Breast epithelium (tissue), 4 donors: ENCODE measurements around the gene IRGQ. TPM values are rescaled to one million over a fixed set of nuclear protein-coding genes. Genes with fewer than 3 reads are reported as not detected.

ENCODE experiments used
- DNase-seq, 2 donors: peaks; one replicate each; pipeline ENCODE4 v3.0.0-alpha.2; 2019; ENCODE audit warnings: low spot score in 2 of 2
- H3K27ac ChIP-seq, 2 donors: fragments of 200-600 bp; sonication (generic) in 1 of 2; one replicate each; pipeline ENCODE4 v1.5.1; 2016 to 2019; ENCODE audit warnings: mild to moderate bottlenecking in 1 of 2
- H3K27me3 ChIP-seq, 2 donors: fragments of 200-600 bp; sonication (generic) in 1 of 2; one replicate each; pipeline versions ENCODE4 v1.5.1 to v1.6.0; 2017 to 2019; ENCODE audit warnings: control low read depth in 1 of 2, mild to moderate bottlenecking in 1 of 2
- H3K36me3 ChIP-seq: fragments of 200-600 bp; one replicate; pipeline ENCODE4 v1.5.1; 2019
- H3K4me1 ChIP-seq, 2 donors: fragments of 200-600 bp; sonication (generic); one replicate each; pipeline ENCODE4 v1.5.1; 2016 to 2019; ENCODE audit warnings: control low read depth in 1 of 2
- H3K4me3 ChIP-seq, 3 donors: fragments of 200-600 bp; sonication (generic); 1 replicate in 2 of 3; 2 replicates in 1 of 3; pipeline ENCODE4 v1.5.1; 2016 to 2019; ENCODE audit warnings: mild to moderate bottlenecking in 3 of 3, moderate library complexity in 2 of 3
- H3K9me3 ChIP-seq, 2 donors: fragments of 200-600 bp; sonication (generic) in 1 of 2; one replicate each; pipeline ENCODE4 v1.5.1; 2016 to 2019; ENCODE audit warnings: control low read depth in 1 of 2
- POLR2A ChIP-seq: fragments of 450-650 bp; IDR thresholded peaks from one replicate; pipeline ENCODE4 v1.6.1; 2016; ENCODE audit warnings: antibody characterized with exemption, mild to moderate bottlenecking, moderate library complexity
- POLR2AphosphoS5 ChIP-seq, 3 donors: sonication (generic); formaldehyde crosslinking; IDR thresholded peaks; one replicate each; pipeline ENCODE4 v1.6.1; 2017; ENCODE audit warnings: antibody characterized with exemption in 3 of 3
- intact Hi-C: fragments of 100-400 bp; cut with DNase I; formaldehyde crosslinking; loops from one replicate; pipeline ENCODE4 v1.15.1; 2023; ENCODE audit warnings: low total_unique reads
- total RNA-seq, 3 donors: library from RNA; depleted of rRNA; stranded (reverse); fragments of >200 nt; gene quantifications; one replicate each; pipeline ENCODE4 v1.1.0, GENCODE V29; 2016
- TF ChIP-seq, protein P1 (sequence below), 3 donors: fragments of 450-650 bp; IDR thresholded peaks; one replicate each; pipeline ENCODE4 v1.5.1; 2016 to 2017; ENCODE audit warnings: antibody characterized with exemption in 3 of 3, mild to moderate bottlenecking in 3 of 3, moderate library complexity in 3 of 3

The IRGQ gene
- total RNA-seq, 3 donors from 2014 or later = 14.9 to 17.4 (median 16.1) TPM

DNA sequence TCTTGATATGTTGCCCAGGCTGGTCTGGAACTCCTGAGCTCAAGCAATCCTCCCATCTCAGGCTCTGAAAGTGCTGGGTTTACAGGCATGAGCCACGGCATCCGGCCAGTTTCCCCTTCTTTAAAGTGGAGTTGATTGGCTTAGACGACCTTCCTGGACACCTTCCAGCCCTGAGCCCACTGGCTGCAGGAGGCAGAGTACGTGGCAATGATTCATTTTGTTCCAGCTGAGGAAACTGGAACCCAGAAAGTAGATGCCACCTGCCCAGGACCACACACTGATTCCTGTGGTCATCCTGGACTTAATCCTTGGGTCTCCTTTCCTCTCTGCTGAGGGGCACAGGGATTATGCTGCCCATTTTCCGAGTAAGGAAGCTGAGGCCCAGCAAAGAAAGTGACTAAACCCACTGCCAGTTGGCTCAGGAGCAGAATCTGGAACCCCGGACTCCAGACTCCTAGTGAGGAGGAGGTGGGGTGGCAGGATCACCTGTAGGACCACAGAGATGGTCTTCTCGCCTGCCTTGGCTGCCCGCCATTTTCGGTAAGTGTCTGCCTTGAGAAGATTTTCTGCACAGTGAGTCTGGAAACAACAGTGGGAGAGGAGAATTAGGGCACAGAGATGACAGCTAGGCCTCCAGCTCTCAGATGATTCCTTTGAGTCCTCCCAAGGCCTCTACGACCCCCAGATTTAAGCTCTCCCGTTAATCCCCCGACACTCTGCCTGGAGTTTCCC is 21.3 kb downstream of the IRGQ start:
- Histone ChIP-seq H3K4me1 (peaks cover 0 to 7% of the 10 kb centered on the region in 2 donors), H3K27me3 (no peaks in the 10 kb centered on the region), H3K4me3 (peak overlapping the region; percentile 69 to 87 (median 69)), H3K36me3 (no peaks in the 10 kb centered on the region), H3K27ac (peak overlapping the region; percentile 70 to 91), H3K9me3 (no peaks in the 10 kb centered on the region)
- intact Hi-C loops = no loop called here
- DNase-seq = no peak
- no peak for TF ChIP-seq POLR2AphosphoS5 (IDR thresholded peaks at IDR 0.05)
- TF ChIP-seq, protein P1, sequence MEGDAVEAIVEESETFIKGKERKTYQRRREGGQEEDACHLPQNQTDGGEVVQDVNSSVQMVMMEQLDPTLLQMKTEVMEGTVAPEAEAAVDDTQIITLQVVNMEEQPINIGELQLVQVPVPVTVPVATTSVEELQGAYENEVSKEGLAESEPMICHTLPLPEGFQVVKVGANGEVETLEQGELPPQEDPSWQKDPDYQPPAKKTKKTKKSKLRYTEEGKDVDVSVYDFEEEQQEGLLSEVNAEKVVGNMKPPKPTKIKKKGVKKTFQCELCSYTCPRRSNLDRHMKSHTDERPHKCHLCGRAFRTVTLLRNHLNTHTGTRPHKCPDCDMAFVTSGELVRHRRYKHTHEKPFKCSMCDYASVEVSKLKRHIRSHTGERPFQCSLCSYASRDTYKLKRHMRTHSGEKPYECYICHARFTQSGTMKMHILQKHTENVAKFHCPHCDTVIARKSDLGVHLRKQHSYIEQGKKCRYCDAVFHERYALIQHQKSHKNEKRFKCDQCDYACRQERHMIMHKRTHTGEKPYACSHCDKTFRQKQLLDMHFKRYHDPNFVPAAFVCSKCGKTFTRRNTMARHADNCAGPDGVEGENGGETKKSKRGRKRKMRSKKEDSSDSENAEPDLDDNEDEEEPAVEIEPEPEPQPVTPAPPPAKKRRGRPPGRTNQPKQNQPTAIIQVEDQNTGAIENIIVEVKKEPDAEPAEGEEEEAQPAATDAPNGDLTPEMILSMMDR (IDR thresholded peaks at IDR 0.05) = no peak
- no peak for TF ChIP-seq POLR2A

DNA sequence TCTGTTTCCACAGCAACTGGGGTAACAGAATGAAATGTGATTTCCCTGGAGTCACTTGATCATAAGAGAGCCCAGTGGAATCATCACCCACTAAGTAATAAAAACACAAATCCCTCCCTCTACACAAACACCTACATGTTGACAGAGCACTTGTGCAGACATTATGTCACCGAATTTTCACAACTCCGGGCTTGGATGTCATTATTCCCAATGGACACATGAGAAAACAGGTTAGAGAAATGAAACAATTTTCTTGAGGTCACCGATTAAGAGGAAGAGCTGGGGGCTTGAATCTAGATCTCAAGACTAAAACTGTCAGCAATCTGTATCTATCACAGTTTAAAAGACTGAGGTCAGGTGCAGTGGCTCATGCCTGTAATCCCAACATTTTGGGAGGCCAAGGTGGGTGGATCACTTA is 23.8 kb downstream of the IRGQ start:
- no peak overlapping the region for H3K4me3 ChIP-seq
- no peak overlapping the region for H3K27ac ChIP-seq
- no peaks in the 10 kb centered on the region for H3K27me3 ChIP-seq
- TF ChIP-seq POLR2A (no peak), POLR2AphosphoS5 (IDR thresholded peaks at IDR 0.05) (no peak)
- TF ChIP-seq, protein P1 (IDR thresholded peaks at IDR 0.05) = no peak
- peaks cover 0 to 7% of the 10 kb centered on the region in 2 donors for H3K4me1 ChIP-seq
- no peak for DNase-seq
- no peaks in the 10 kb centered on the region for H3K36me3 ChIP-seq
- intact Hi-C loops = no loop called here
- no peaks in the 10 kb centered on the region for H3K9me3 ChIP-seq

DNA sequence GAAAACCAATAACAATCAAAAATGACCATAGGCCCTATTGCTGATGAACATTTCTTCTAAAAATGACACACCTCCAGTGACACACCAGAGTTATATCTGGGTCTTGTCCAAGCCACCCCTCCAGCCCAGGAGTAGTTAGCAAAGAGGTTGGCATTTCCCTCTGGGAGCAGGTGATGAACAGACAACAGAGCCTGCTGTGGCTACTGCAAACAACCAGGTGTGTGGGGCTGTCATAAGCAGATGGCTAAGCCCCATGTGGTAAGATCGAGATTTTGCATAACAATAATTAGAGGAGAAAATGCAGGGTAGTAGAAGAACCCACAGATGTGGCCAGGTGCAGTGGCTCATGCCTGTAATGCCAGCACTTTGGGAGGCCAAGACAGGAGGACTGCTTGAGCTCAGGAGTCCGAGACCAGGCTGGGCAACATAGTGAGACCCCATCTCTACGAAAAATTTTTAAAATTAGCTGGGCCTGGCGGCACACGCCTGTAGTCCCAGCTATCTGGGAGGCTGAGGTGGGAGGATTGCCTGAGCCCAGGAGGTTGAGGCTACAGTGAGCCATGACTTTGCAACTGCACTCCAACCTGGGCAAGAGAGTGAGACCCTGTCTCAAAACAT is 25.7 kb downstream of the IRGQ start:
- intact Hi-C loops = no loop called here
- no peaks in the 10 kb centered on the region for H3K27me3 ChIP-seq
- H3K4me1 ChIP-seq = peaks cover 0 to 7% of the 10 kb centered on the region in 2 donors
- no peak overlapping the region for H3K4me3 ChIP-seq
- no peak overlapping the region for H3K27ac ChIP-seq
- TF ChIP-seq, protein P1 (IDR thresholded peaks at IDR 0.05) = no peak
- no peaks in the 10 kb centered on the region for H3K9me3 ChIP-seq
- no peak for DNase-seq
- no peaks in the 10 kb centered on the region for H3K36me3 ChIP-seq

DNA sequence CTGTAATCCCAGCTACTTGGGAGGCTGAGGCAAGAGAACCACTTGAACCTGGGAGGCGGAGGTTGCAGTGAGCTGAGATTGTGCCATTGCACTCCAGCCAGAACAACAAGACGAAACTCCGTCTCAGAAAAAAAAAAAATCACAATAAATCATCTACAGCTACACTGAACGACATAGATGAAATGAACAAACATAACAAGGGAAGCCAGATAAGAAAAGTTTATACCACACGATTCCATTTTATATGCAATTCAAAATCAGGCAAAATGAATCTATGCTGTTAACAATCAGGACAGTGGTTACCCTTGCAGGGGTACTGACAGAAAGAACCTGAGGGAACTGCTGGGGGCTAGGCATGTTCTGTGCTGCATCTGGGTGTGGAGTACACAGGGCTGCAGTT is 26.3 kb downstream of the IRGQ start:
- Histone ChIP-seq H3K27ac (no peak overlapping the region), H3K36me3 (no peaks in the 10 kb centered on the region), H3K4me1 (peaks cover 0 to 4% of the 10 kb centered on the region in 2 donors), H3K9me3 (no peaks in the 10 kb centered on the region), H3K27me3 (no peaks in the 10 kb centered on the region), H3K4me3 (no peak overlapping the region)
- intact Hi-C loops = no loop called here
- no peak for DNase-seq
- TF ChIP-seq POLR2A (no peak), POLR2AphosphoS5 (IDR thresholded peaks at IDR 0.05) (no peak)
- TF ChIP-seq, protein P1 (IDR thresholded peaks at IDR 0.05) = no peak

DNA sequence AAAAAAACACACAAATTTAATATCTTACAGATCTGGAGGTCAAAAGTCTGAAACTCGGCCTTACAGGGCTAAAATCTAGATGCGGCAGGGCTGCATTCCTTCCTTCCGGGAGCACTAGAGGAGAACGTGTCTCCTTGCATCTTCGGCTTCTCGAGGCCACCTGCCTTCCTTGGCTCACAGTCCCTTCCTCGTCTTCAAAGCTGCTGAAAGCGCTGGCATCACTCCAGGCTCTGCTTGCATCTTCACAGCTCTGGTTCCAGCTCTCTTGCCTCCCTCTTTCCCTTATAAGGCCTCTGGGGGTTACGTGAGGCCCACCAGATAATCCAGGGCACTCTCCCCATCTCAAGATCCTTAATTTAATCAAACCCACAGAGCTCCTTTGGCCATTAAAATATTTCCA is 31.1 kb downstream of the IRGQ start:
- TF ChIP-seq, protein P1 (IDR thresholded peaks at IDR 0.05) = no peak
- TF ChIP-seq POLR2AphosphoS5 (IDR thresholded peaks at IDR 0.05) = no peak
- no peak for TF ChIP-seq POLR2A
- H3K9me3 ChIP-seq = no peaks in the 10 kb centered on the region
- no peak overlapping the region for H3K27ac ChIP-seq
- H3K36me3 ChIP-seq = no peaks in the 10 kb centered on the region
- intact Hi-C loops = no loop called here
- no peaks in the 10 kb centered on the region for H3K27me3 ChIP-seq
- H3K4me3 ChIP-seq = no peak overlapping the region
- no peak for DNase-seq
- H3K4me1 ChIP-seq = no peaks in the 10 kb centered on the region
